ENCODE results near the gene U2AF1L4. TPM values are rescaled to one million over a fixed set of nuclear protein-coding genes. Genes with fewer than 3 reads are reported as not detected.

The U2AF1L4 gene
- total RNA-seq, 4 donors from 2014 or later, result 18.8 to 45.5 (median 21.9) TPM

DNA sequence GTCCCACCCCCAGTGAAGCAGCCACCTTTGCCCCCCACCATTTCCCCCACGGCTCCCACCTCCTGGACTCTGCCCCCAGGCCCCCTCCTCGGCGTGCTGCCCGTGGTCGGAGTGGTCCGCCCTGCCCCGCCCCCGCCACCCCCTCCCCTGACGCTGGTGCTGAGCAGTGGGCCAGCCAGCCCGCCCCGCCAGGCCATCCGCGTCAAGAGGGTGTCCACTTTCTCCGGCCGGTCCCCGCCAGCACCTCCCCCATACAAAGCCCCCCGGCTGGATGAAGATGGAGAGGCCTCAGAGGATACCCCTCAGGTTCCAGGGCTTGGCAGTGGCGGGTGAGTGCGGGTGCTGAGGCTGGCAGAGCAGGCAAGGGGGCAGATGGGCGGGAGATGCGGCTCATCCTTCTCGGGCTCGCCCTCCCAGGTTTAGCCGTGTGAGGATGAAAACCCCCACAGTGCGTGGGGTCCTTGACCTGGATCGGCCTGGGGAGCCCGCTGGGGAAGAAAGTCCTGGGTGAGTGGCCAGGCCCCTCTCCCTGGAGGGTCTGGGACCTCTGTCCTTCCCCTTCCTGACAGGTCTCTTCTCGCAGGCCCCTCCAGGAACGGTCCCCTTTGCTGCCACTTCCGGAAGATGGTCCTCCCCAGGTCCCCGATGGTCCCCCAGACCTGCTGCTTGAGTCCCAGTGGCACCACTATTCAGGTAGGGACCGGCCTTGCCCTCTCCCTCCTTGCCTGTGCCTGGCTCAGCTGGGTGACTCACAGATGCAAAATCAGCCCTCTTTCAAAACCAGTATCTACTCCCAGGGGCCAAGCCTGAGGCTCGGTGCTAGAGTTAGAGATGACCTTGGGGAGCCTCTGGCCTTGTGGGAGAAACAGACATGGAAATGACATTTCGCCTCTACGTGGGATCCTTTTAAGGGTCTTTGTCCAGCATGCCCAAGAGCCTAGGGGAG lies 11.8 kb downstream of the U2AF1L4 start:
- Histone ChIP-seq H3K27me3 (no peaks in the 10 kb centered on the region), H3K9me3 (no peaks in the 10 kb centered on the region), H3K4me1 (peaks cover 15% of the 10 kb centered on the region), H3K27ac (no peak overlapping the region), H3K4me3 (no peak overlapping the region), H3K36me3 (peaks cover 92% of the 10 kb centered on the region)
- no peak for DNase-seq (ENCODE audit: low spot score in 2 of 2)
- 90% methylated on average over 22 of the region's 35 CpGs for WGBS
- TF ChIP-seq POLR2AphosphoS5 (IDR thresholded peaks at IDR 0.05), result no peak
- TF ChIP-seq, protein P1, sequence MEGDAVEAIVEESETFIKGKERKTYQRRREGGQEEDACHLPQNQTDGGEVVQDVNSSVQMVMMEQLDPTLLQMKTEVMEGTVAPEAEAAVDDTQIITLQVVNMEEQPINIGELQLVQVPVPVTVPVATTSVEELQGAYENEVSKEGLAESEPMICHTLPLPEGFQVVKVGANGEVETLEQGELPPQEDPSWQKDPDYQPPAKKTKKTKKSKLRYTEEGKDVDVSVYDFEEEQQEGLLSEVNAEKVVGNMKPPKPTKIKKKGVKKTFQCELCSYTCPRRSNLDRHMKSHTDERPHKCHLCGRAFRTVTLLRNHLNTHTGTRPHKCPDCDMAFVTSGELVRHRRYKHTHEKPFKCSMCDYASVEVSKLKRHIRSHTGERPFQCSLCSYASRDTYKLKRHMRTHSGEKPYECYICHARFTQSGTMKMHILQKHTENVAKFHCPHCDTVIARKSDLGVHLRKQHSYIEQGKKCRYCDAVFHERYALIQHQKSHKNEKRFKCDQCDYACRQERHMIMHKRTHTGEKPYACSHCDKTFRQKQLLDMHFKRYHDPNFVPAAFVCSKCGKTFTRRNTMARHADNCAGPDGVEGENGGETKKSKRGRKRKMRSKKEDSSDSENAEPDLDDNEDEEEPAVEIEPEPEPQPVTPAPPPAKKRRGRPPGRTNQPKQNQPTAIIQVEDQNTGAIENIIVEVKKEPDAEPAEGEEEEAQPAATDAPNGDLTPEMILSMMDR (IDR thresholded peaks at IDR 0.05), result no peak
- TF ChIP-seq POLR2A (IDR thresholded peaks at IDR 0.05), result no peak
- no peak for TF ChIP-seq EP300 (IDR thresholded peaks at IDR 0.05)

DNA sequence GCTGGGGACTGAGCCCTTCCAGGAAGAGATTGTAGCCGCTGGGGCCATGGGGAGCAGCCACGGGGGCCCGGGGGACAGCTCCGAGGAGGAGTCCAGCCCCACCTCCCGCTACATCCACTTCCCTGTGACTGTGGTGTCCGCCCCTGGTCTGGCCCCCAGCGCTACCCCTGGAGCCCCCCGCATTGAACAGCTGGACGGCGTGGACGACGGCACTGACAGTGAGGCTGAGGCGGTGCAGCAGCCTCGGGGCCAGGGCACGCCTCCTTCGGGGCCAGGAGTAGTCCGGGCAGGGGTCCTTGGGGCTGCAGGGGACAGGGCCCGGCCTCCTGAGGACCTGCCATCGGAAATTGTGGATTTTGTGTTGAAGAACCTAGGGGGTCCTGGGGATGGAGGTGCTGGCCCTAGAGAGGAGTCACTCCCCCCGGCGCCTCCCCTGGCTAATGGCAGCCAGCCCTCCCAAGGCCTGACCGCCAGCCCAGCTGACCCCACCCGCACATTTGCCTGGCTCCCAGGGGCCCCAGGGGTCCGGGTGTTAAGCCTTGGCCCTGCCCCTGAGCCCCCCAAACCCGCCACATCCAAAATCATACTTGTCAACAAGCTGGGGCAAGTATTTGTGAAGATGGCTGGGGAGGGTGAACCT lies 12.6 kb downstream of the U2AF1L4 start:
- peaks cover 92% of the 10 kb centered on the region for H3K36me3 ChIP-seq
- H3K27me3 ChIP-seq, result no peaks in the 10 kb centered on the region
- no peaks in the 10 kb centered on the region for H3K9me3 ChIP-seq
- DNase-seq (ENCODE audit: low spot score in 2 of 2), result no peak
- 96% methylated on average over 15 of the region's 25 CpGs for WGBS
- no peak overlapping the region for H3K4me3 ChIP-seq
- TF ChIP-seq, protein P1 (IDR thresholded peaks at IDR 0.05), result no peak
- TF ChIP-seq EP300 (IDR thresholded peaks at IDR 0.05) (no peak), POLR2AphosphoS5 (IDR thresholded peaks at IDR 0.05) (no peak), POLR2A (IDR thresholded peaks at IDR 0.05) (no peak)
- H3K4me1 ChIP-seq, result peaks cover 15% of the 10 kb centered on the region
- H3K27ac ChIP-seq, result no peak overlapping the region

DNA sequence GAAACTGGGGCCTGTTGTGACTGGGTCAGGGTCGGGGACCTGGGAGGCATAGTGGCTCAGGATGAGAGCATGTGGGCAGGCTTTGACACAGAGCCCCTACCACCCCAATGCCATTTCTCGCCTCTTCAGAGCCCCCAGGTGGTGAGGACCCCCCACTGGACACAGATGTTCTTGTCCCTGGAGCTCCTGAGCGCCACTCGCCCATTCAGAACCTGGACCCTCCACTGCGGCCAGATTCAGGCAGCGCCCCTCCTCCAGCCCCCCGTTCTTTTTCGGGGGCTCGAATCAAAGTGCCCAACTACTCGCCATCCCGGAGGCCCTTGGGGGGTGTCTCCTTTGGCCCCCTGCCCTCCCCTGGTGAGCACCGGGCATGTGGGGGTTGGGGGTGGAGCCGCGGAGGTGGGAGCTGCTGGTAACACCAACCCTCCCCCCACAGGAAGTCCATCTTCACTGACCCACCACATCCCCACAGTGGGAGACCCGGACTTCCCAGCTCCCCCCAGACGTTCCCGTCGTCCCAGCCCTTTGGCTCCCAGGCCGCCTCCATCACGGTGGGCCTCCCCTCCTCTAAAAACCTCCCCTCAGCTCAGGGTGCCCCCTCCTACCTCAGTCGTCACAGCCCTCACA lies 13.3 kb downstream of the U2AF1L4 start:
- 86% methylated on average over 20 of the region's 21 CpGs for WGBS
- DNase-seq (ENCODE audit: low spot score in 2 of 2), result no peak
- TF ChIP-seq EP300 (IDR thresholded peaks at IDR 0.05) (no peak), POLR2AphosphoS5 (IDR thresholded peaks at IDR 0.05) (no peak), POLR2A (IDR thresholded peaks at IDR 0.05) (no peak)
- TF ChIP-seq, protein P1 (IDR thresholded peaks at IDR 0.05), result no peak
- Histone ChIP-seq H3K36me3 (peaks cover 93% of the 10 kb centered on the region), H3K4me1 (peaks cover 15% of the 10 kb centered on the region), H3K27ac (no peak overlapping the region), H3K9me3 (no peaks in the 10 kb centered on the region), H3K27me3 (no peaks in the 10 kb centered on the region), H3K4me3 (no peak overlapping the region)

DNA sequence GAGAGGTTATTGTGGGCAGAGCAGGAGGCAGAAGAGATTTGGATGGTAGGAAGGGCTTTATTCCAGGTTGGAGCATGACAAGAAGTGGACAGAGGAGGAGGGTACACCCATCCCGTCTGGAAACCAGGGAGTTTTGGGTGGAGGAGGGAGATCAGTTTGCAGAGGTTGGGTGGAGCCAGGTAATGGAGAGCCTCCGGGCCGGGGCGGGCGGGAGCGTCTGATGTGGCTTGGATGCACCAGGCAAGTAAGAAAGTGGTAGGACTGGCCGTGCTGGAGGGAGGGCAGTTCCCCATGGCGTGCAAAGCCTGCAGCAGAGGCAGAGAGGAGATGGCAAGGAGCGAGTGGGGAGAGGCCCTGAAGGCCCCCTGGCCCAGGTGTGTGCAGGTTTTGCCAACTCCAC lies 13.9 kb downstream of the U2AF1L4 start:
- DNase-seq (ENCODE audit: low spot score in 2 of 2), result no peak
- Histone ChIP-seq H3K36me3 (peaks cover 93% of the 10 kb centered on the region), H3K27me3 (no peaks in the 10 kb centered on the region), H3K4me1 (peaks cover 15% of the 10 kb centered on the region), H3K9me3 (no peaks in the 10 kb centered on the region), H3K27ac (peak overlapping the region; percentile 43), H3K4me3 (no peak overlapping the region)
- 46% methylated on average over 9 of the region's 9 CpGs for WGBS
- TF ChIP-seq, protein P1 (IDR thresholded peaks at IDR 0.05), result no peak
- no peak for TF ChIP-seq EP300 (IDR thresholded peaks at IDR 0.05)
- no peak for TF ChIP-seq POLR2A (IDR thresholded peaks at IDR 0.05)
- TF ChIP-seq POLR2AphosphoS5 (IDR thresholded peaks at IDR 0.05), result no peak

DNA sequence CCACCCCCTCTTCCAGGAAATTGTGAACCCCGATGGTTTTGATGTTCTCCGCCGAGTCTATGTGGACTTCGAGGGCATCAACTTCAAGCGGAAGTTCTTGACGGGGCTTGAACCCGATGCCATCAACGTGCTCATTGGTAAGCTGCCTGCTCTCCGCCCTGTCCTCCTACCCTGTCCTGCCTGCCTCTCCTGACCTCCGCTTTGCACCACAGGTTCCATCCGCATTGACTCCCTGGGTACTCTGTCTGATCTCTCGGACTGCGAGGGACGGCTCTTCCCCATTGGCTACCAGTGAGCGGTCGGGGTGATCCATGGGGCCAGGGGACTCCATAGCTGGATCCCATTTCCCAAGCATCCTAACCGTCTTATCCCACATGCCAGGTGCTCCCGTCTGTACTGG lies 14.9 kb downstream of the U2AF1L4 start:
- Histone ChIP-seq H3K27ac (no peak overlapping the region), H3K4me3 (no peak overlapping the region), H3K36me3 (peaks cover 99% of the 10 kb centered on the region), H3K4me1 (peaks cover 15% of the 10 kb centered on the region), H3K9me3 (no peaks in the 10 kb centered on the region), H3K27me3 (no peaks in the 10 kb centered on the region)
- no peak for DNase-seq (ENCODE audit: low spot score in 2 of 2)
- TF ChIP-seq POLR2AphosphoS5 (IDR thresholded peaks at IDR 0.05) (no peak), EP300 (IDR thresholded peaks at IDR 0.05) (no peak), POLR2A (IDR thresholded peaks at IDR 0.05) (no peak)
- TF ChIP-seq, protein P1 (IDR thresholded peaks at IDR 0.05), result no peak
- 91% methylated on average over 18 of the region's 18 CpGs for WGBS
